ENCODE results near the gene C9orf72. TPM values are rescaled to one million over a fixed set of nuclear protein-coding genes. Genes with fewer than 3 reads are reported as not detected.
A peak's percentile ranks its signal among the peaks of the same experiment; 100 is the strongest.

Gene C9orf72
- total RNA-seq, 2 experiments from 2014 or later, result 10.2 to 10.7 TPM

- intact Hi-C loops (cut with micrococcal nuclease), result no loop called here
- Mint-ChIP-seq H3K4me1 (ENCODE audit: low read depth) (no peaks in the 10 kb centered on the region), H3K27me3 (no peaks in the 10 kb centered on the region), H3K9me3 (no peaks in the 10 kb centered on the region), H3K4me3 (no peak overlapping the region), H3K36me3 (no peaks in the 10 kb centered on the region), H3K27ac (no peak overlapping the region)
- no peak for DNase-seq
- CTCF ChIA-PET, result no interaction called here
- POLR2A ChIA-PET, result no interaction called here
These were observed 26.0 kb upstream of the C9orf72 start for GRCh38 chr9:27599102-27599869.

GRCh38 chr9:27595733-27596132 is 22.5 kb upstream of the C9orf72 start:
- no peaks in the 10 kb centered on the region for H3K9me3 Mint-ChIP-seq
- H3K4me1 Mint-ChIP-seq (ENCODE audit: low read depth), result no peaks in the 10 kb centered on the region
- no peak for DNase-seq
- intact Hi-C loops (cut with micrococcal nuclease), result no loop called here
- no peaks in the 10 kb centered on the region for H3K36me3 Mint-ChIP-seq
- H3K4me3 Mint-ChIP-seq, result no peak overlapping the region
- H3K27ac Mint-ChIP-seq, result no peak overlapping the region
- ChIA-PET CTCF (no interaction called here), POLR2A (no interaction called here)
- peaks cover 14% of the 10 kb centered on the region for H3K27me3 Mint-ChIP-seq

GRCh38 chr9:27591672-27592071 is 18.4 kb upstream of the C9orf72 start:
- peaks cover 2% of the 10 kb centered on the region for H3K9me3 Mint-ChIP-seq
- H3K4me3 Mint-ChIP-seq, result no peak overlapping the region
- H3K27me3 Mint-ChIP-seq, result peaks cover 32% of the 10 kb centered on the region
- ChIA-PET POLR2A (no interaction called here), CTCF (no interaction called here)
- H3K27ac Mint-ChIP-seq, result no peak overlapping the region
- no peak for DNase-seq
- H3K4me1 Mint-ChIP-seq (ENCODE audit: low read depth), result no peaks in the 10 kb centered on the region
- H3K36me3 Mint-ChIP-seq, result peaks cover 4% of the 10 kb centered on the region
- intact Hi-C loops (cut with micrococcal nuclease), result no loop called here

GRCh38 chr9:27591093-27591492 is 17.8 kb upstream of the C9orf72 start:
- Mint-ChIP-seq H3K4me3 (no peak overlapping the region), H3K27me3 (peaks cover 34% of the 10 kb centered on the region), H3K27ac (no peak overlapping the region), H3K36me3 (peaks cover 4% of the 10 kb centered on the region), H3K4me1 (ENCODE audit: low read depth) (no peaks in the 10 kb centered on the region), H3K9me3 (peaks cover 2% of the 10 kb centered on the region)
- ChIA-PET POLR2A (no interaction called here), CTCF (interaction anchor here (0.9 kb wide), 1 partner anchor 19 kb away, joined by 4 read pairs; no protein-coding TSS in a partner anchor)
- intact Hi-C loops (cut with micrococcal nuclease), result no loop called here
- no peak for DNase-seq

GRCh38 chr9:27590651-27591050 is 17.4 kb upstream of the C9orf72 start:
- DNase-seq, result no peak
- intact Hi-C loops (cut with micrococcal nuclease), result no loop called here
- Mint-ChIP-seq H3K9me3 (peaks cover 2% of the 10 kb centered on the region), H3K4me3 (no peak overlapping the region), H3K27me3 (peaks cover 34% of the 10 kb centered on the region), H3K36me3 (peaks cover 4% of the 10 kb centered on the region), H3K27ac (no peak overlapping the region), H3K4me1 (ENCODE audit: low read depth) (no peaks in the 10 kb centered on the region)
- ChIA-PET CTCF (interaction anchor here (0.9 kb wide), 1 partner anchor 19 kb away, joined by 4 read pairs; no protein-coding TSS in a partner anchor), POLR2A (no interaction called here)

GRCh38 chr9:27589462-27589861 is 16.2 kb upstream of the C9orf72 start:
- Mint-ChIP-seq H3K4me1 (ENCODE audit: low read depth) (no peaks in the 10 kb centered on the region), H3K36me3 (peaks cover 4% of the 10 kb centered on the region), H3K27me3 (peaks cover 34% of the 10 kb centered on the region), H3K27ac (no peak overlapping the region), H3K9me3 (peaks cover 2% of the 10 kb centered on the region), H3K4me3 (no peak overlapping the region)
- ChIA-PET POLR2A (no interaction called here), CTCF (no interaction called here)
- no peak for DNase-seq
- intact Hi-C loops (cut with micrococcal nuclease), result no loop called here

GRCh38 chr9:27586304-27586703 is 13.0 kb upstream of the C9orf72 start:
- H3K36me3 Mint-ChIP-seq, result peaks cover 4% of the 10 kb centered on the region
- intact Hi-C loops (cut with micrococcal nuclease), result no loop called here
- DNase-seq, result no peak
- H3K4me1 Mint-ChIP-seq (ENCODE audit: low read depth), result no peaks in the 10 kb centered on the region
- H3K27me3 Mint-ChIP-seq, result peaks cover 30% of the 10 kb centered on the region
- ChIA-PET CTCF (no interaction called here), POLR2A (no interaction called here)
- H3K9me3 Mint-ChIP-seq, result peaks cover 2% of the 10 kb centered on the region
- no peak overlapping the region for H3K4me3 Mint-ChIP-seq
- no peak overlapping the region for H3K27ac Mint-ChIP-seq

- Mint-ChIP-seq H3K9me3 (peaks cover under 1% of the 10 kb centered on the region), H3K4me3 (no peak overlapping the region), H3K4me1 (ENCODE audit: low read depth) (no peaks in the 10 kb centered on the region), H3K27ac (no peak overlapping the region), H3K36me3 (no peaks in the 10 kb centered on the region), H3K27me3 (peaks cover 21% of the 10 kb centered on the region)
- ChIA-PET CTCF (interaction anchor here (0.7 kb wide), 1 partner anchor 13 kb away, joined by 5 read pairs; no protein-coding TSS in a partner anchor), POLR2A (interaction anchor here (0.6 kb wide), 1 partner anchor 70 kb away, joined by 4 read pairs; no protein-coding TSS in a partner anchor)
- intact Hi-C loops (cut with micrococcal nuclease), result no loop called here
- no peak for DNase-seq
These were observed 11.7 kb upstream of the C9orf72 start for GRCh38 chr9:27584931-27585330.

- Mint-ChIP-seq H3K4me3 (no peak overlapping the region), H3K36me3 (no peaks in the 10 kb centered on the region), H3K27ac (no peak overlapping the region), H3K9me3 (peaks cover 8% of the 10 kb centered on the region), H3K27me3 (peaks cover 15% of the 10 kb centered on the region), H3K4me1 (ENCODE audit: low read depth) (no peaks in the 10 kb centered on the region)
- ChIA-PET CTCF (no interaction called here), POLR2A (no interaction called here)
- intact Hi-C loops (cut with micrococcal nuclease), result no loop called here
- no peak for DNase-seq
These were observed 9.5 kb upstream of the C9orf72 start for GRCh38 chr9:27582794-27583193.

GRCh38 chr9:27581826-27582225 is 8.5 kb upstream of the C9orf72 start:
- intact Hi-C loops (cut with micrococcal nuclease), result no loop called here
- DNase-seq, result no peak
- Mint-ChIP-seq H3K4me1 (ENCODE audit: low read depth) (no peaks in the 10 kb centered on the region), H3K27me3 (peaks cover 9% of the 10 kb centered on the region), H3K4me3 (no peak overlapping the region), H3K9me3 (peaks cover 8% of the 10 kb centered on the region), H3K36me3 (no peaks in the 10 kb centered on the region), H3K27ac (no peak overlapping the region)
- ChIA-PET CTCF (no interaction called here), POLR2A (interaction anchor here (0.6 kb wide), 1 partner anchor 50 kb away, joined by 3 read pairs; no protein-coding TSS in a partner anchor)

- intact Hi-C loops (cut with micrococcal nuclease), result loop anchor here (1.0 to 2.0 kb wide), 5 partner anchors 45 to 682 kb away; partner anchors contain the start of genes CAAP1, IFT74, MOB3B and PLAA
- POLR2A ChIA-PET, result interaction anchor here (0.9 to 1.5 kb wide), 2 partner anchors 14 to 15 kb away, joined by 3 to 4 read pairs; no protein-coding TSS in a partner anchor
- H3K27ac Mint-ChIP-seq, result peak overlapping the region; percentile 100
- H3K27me3 Mint-ChIP-seq, result no peaks in the 10 kb centered on the region
- peak; percentile 97 for DNase-seq
- peak overlapping the region; percentile 91 for H3K4me3 Mint-ChIP-seq
- H3K4me1 Mint-ChIP-seq (ENCODE audit: low read depth), result peaks cover 29% of the 10 kb centered on the region
- CTCF ChIA-PET, result interaction anchor here (1.0 kb wide), 1 partner anchor 45 kb away, joined by 4 read pairs; no protein-coding TSS in a partner anchor
- peaks cover 7% of the 10 kb centered on the region for H3K36me3 Mint-ChIP-seq
- peaks cover 8% of the 10 kb centered on the region for H3K9me3 Mint-ChIP-seq
These were observed 631 bp upstream of the C9orf72 start for GRCh38 chr9:27573634-27574590.

- DNase-seq, result peak; percentile 80
- Mint-ChIP-seq H3K4me1 (ENCODE audit: low read depth) (peaks cover 29% of the 10 kb centered on the region), H3K36me3 (peaks cover 8% of the 10 kb centered on the region), H3K9me3 (no peaks in the 10 kb centered on the region), H3K27ac (peak overlapping the region; percentile 100), H3K27me3 (no peaks in the 10 kb centered on the region), H3K4me3 (peak overlapping the region; percentile 92)
- CTCF ChIA-PET, result interaction anchor here (0.6 kb wide), 1 partner anchor 12 kb away, joined by 5 read pairs; no protein-coding TSS in a partner anchor
- intact Hi-C loops (cut with micrococcal nuclease), result loop anchor here (2.0 kb wide), 1 partner anchor 626 kb away; the partner anchor contains the start of gene PLAA
- POLR2A ChIA-PET, result interaction anchor here (0.7 to 1.5 kb wide), 4 partner anchors 11 to 43 kb away, joined by 3 to 4 read pairs (median 3); partner anchors contain the start of gene MOB3B
These were observed 739 bp downstream of the C9orf72 start for GRCh38 chr9:27572566-27572917.

All from activated CD4-positive, alpha-beta memory T cell treated with anti-CD3 and anti-CD28 coated beads for 36 hours (primary cell).